Naive thymus-derived CD4-positive, alpha-beta T cell (primary cell): Measurements from ENCODE around the gene MORC3. TPM values are rescaled to one million over a fixed set of nuclear protein-coding genes. Genes with fewer than 3 reads are reported as not detected.

Experiments
- polyA plus RNA-seq, 2 donors: library from polyadenylated mRNA; unstranded; fragments of 300-500 nt; fragmentation: Illumina TruSeq; gene quantifications; one replicate each; pipeline ENCODE4 v1.2.3, GENCODE V29; 2021
- total RNA-seq, 6 experiments: library from RNA in 5 of 6; stranded (reverse) in 5 of 6; gene quantifications; 1 replicate in 5 of 6; 2 replicates in 1 of 6; pipeline ENCODE4 v1.2.3 and lab custom pipeline; 2021 to 2026

Gene MORC3
- total and polyA plus RNA-seq, 7 experiments from 2014 or later: 29.3 to 123 (median 54.9) TPM

Other genes starting within 250 kb of the MORC3 start
- 10 to 100 TPM in 1 of 5 experiments, 1 to 10 TPM in 4; 1.3 to 22.5 (median 5.8) TPM for gene CBR3, start 185.1 kb upstream of the MORC3 start, total RNA-seq
- 1 to 10 TPM; 5.0 to 5.6 TPM for gene CBR3, start 185.1 kb upstream of the MORC3 start, polyA plus RNA-seq
- gene DOP1B, start 163.4 kb upstream of the MORC3 start, total RNA-seq: 10 to 100 TPM; 12.3 to 34.0 (median 15.1) TPM
- 1 to 10 TPM; 3.8 to 6.8 TPM for gene DOP1B, start 163.4 kb upstream of the MORC3 start, polyA plus RNA-seq
- gene CHAF1B, start 65.2 kb downstream of the MORC3 start, total RNA-seq: 10 to 100 TPM in 1 of 5 experiments, 1 to 10 TPM in 4; 1.5 to 21.4 (median 4.0) TPM
- 1 to 10 TPM in 1 of 2 donors, under 1 TPM in 1; 0.61 to 1.9 TPM for gene CHAF1B, start 65.2 kb downstream of the MORC3 start, polyA plus RNA-seq
- not detected for gene CLDN14, start 159.9 kb downstream of the MORC3 start, total RNA-seq
- gene CLDN14, start 159.9 kb downstream of the MORC3 start, polyA plus RNA-seq: not detected